Activated naive CD4-positive, alpha-beta T cell treated with anti-CD3 and anti-CD28 coated beads, Interleukin-2, amount 10 ng/mL, durations not matched to agents 7 days and 5 days (primary cell): Measurements from ENCODE around the gene ARHGEF11.

Source experiments
- CTCF ChIA-PET: fragments of 350-600 bp; sonication (Branson Sonifier 250); formaldehyde crosslinking; loops from one replicate; lab custom pipeline; 2021; ENCODE audit warnings: antibody characterized with exemption; lab: Charles Lee
- DNase-seq: peaks from one replicate; pipeline ENCODE4 v3.0.0-alpha.2; 2020
- H3K27ac Mint-ChIP-seq: one replicate; pipeline ENCODE4 v1.8.0; 2021; ENCODE audit warnings: mild to moderate bottlenecking, moderate library complexity, mixed read lengths
- H3K27me3 Mint-ChIP-seq: one replicate; pipeline ENCODE4 v1.8.0; 2021; ENCODE audit warnings: mild to moderate bottlenecking, mixed read lengths
- H3K36me3 Mint-ChIP-seq: one replicate; pipeline ENCODE4 v1.8.0; 2021; ENCODE audit warnings: mixed read lengths
- H3K4me1 Mint-ChIP-seq: one replicate; pipeline ENCODE4 v1.8.0; 2021; ENCODE audit warnings: mixed read lengths
- H3K4me3 Mint-ChIP-seq: one replicate; pipeline ENCODE4 v1.8.0; 2021; ENCODE audit warnings: mild to moderate bottlenecking, moderate library complexity, mixed read lengths
- H3K9me3 Mint-ChIP-seq: one replicate; pipeline ENCODE4 v1.8.0; 2021; ENCODE audit warnings: mixed read lengths

The ARHGEF11 gene

GRCh38 chr1:156947818-156948525 is 97.6 kb downstream of the ARHGEF11 start:
- Mint-ChIP-seq H3K27me3 (no peaks in the 10 kb centered on the region), H3K36me3 (peaks cover 28% of the 10 kb centered on the region), H3K9me3 (no peaks in the 10 kb centered on the region), H3K4me3 (no peak overlapping the region), H3K4me1 (no peaks in the 10 kb centered on the region), H3K27ac (no peak overlapping the region)
- CTCF ChIA-PET: interaction anchor here (0.6 to 1.4 kb wide), 2 partner anchors 11 to 157 kb away, joined by 3 to 5 read pairs; no protein-coding TSS in a partner anchor
- no peak for DNase-seq

DNA sequence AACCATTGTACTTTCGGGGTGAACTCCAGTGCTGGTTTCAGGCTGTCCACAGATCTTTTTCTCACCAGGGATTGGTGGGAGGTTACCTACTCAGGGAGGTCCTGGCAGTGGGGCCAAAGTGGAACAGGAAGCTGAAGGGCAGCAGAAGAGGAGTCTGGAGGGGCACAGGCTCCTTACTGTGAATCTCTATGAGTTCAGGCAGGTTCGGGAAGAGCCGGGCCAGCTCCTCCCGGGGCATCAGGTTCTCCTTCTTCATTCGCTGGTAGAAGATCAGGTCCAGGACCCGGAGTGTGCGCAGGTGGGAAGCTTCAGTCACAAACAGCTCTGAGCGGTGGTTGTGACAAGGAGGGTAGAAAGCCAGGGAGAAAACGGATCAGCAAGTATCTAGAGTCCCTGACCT is 98.4 kb downstream of the ARHGEF11 start:
- H3K9me3 Mint-ChIP-seq: no peaks in the 10 kb centered on the region
- no peaks in the 10 kb centered on the region for H3K4me1 Mint-ChIP-seq
- no peak overlapping the region for H3K4me3 Mint-ChIP-seq
- peaks cover 31% of the 10 kb centered on the region for H3K36me3 Mint-ChIP-seq
- no peak overlapping the region for H3K27ac Mint-ChIP-seq
- no peak for DNase-seq
- no peaks in the 10 kb centered on the region for H3K27me3 Mint-ChIP-seq
- CTCF ChIA-PET: no interaction called here

DNA sequence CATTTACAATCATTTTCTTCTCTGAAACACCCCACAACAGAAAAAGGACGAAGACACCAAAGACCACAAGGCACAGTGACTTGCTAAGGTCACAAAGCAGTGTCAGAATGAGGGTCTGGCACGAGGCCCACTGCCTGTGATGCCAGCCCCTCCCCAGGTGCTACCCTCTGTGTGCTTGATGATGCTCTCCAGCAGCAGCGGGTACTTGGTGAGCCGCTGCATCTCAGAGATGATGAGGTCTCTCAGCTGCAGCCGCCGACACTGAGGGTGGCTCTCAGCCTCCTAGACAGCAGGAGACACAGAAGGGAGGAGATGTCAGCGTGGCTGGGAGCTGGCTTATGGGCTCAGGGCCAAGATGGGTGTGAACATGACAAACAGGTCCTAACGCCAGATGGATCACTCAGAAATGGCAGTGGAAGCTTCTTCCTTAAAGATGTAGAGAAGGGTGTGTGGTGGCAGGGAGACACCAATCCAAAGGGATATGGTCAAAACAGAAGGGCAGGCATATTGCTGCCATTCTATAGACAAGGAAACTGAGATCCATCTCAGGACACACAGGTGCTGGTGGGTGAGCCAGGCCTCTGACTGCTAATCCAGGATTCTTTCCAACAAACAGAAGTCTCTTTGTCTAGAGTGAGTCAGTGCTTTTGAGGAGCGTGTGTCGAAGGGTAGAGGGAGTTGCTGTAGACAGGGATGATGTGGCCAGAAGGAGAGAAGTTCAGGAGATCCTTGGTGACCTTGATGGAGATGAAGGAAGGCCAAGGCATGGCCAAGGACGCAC is 99.5 kb downstream of the ARHGEF11 start:
- H3K4me1 Mint-ChIP-seq: no peaks in the 10 kb centered on the region
- DNase-seq: no peak
- H3K9me3 Mint-ChIP-seq: no peaks in the 10 kb centered on the region
- CTCF ChIA-PET: no interaction called here
- peaks cover 28% of the 10 kb centered on the region for H3K36me3 Mint-ChIP-seq
- H3K27ac Mint-ChIP-seq: no peak overlapping the region
- no peak overlapping the region for H3K4me3 Mint-ChIP-seq
- no peaks in the 10 kb centered on the region for H3K27me3 Mint-ChIP-seq

- Mint-ChIP-seq H3K4me1 (no peaks in the 10 kb centered on the region), H3K4me3 (no peak overlapping the region), H3K27ac (no peak overlapping the region), H3K36me3 (peaks cover 25% of the 10 kb centered on the region), H3K9me3 (no peaks in the 10 kb centered on the region), H3K27me3 (no peaks in the 10 kb centered on the region)
- no peak for DNase-seq
- CTCF ChIA-PET: interaction anchor here (1.4 kb wide), 1 partner anchor 26 kb away, joined by 3 read pairs; no protein-coding TSS in a partner anchor
Measured at GRCh38 chr1:156944848-156945247, 100.7 kb downstream of the ARHGEF11 start.

DNA sequence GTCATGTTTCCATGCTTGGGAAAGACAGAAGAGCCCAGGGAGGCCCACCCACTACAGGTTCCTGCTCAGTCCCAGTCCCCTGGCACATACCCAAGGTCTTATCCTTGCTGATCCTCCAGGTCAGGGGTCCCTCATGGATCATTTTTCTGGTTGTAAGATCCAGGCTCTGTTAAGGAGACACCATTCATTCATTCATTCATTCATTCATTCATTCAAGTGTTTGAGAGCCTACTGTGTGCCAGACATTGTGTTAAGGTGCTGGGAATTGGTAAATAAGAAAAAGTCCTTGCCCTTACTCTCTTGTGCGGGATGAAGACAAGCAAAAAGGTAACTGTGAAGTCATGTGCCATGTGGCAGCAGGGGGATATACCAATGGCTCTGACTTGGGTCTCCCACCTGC is 101.3 kb downstream of the ARHGEF11 start:
- Mint-ChIP-seq H3K27me3 (no peaks in the 10 kb centered on the region), H3K4me1 (no peaks in the 10 kb centered on the region), H3K36me3 (peaks cover 26% of the 10 kb centered on the region), H3K9me3 (no peaks in the 10 kb centered on the region), H3K4me3 (no peak overlapping the region), H3K27ac (no peak overlapping the region)
- CTCF ChIA-PET: interaction anchor here (1.4 kb wide), 1 partner anchor 26 kb away, joined by 3 read pairs; no protein-coding TSS in a partner anchor
- no peak for DNase-seq

- no peaks in the 10 kb centered on the region for H3K27me3 Mint-ChIP-seq
- H3K36me3 Mint-ChIP-seq: peaks cover 31% of the 10 kb centered on the region
- CTCF ChIA-PET: interaction anchor here (1.4 kb wide), 1 partner anchor 27 kb away, joined by 3 read pairs; no protein-coding TSS in a partner anchor
- H3K9me3 Mint-ChIP-seq: no peaks in the 10 kb centered on the region
- no peak for DNase-seq
- no peak overlapping the region for H3K4me3 Mint-ChIP-seq
- no peak overlapping the region for H3K27ac Mint-ChIP-seq
- H3K4me1 Mint-ChIP-seq: no peaks in the 10 kb centered on the region
Measured at GRCh38 chr1:156943756-156944155, 101.8 kb downstream of the ARHGEF11 start.

- no peaks in the 10 kb centered on the region for H3K27me3 Mint-ChIP-seq
- H3K4me1 Mint-ChIP-seq: no peaks in the 10 kb centered on the region
- H3K9me3 Mint-ChIP-seq: no peaks in the 10 kb centered on the region
- H3K27ac Mint-ChIP-seq: no peak overlapping the region
- no peak overlapping the region for H3K4me3 Mint-ChIP-seq
- CTCF ChIA-PET: interaction anchor here (1.1 kb wide), 1 partner anchor 15 kb away, joined by 4 read pairs; no protein-coding TSS in a partner anchor
- H3K36me3 Mint-ChIP-seq: peaks cover 35% of the 10 kb centered on the region
- DNase-seq: no peak
Measured at GRCh38 chr1:156942576-156942975, 103.0 kb downstream of the ARHGEF11 start.

GRCh38 chr1:156942176-156942575 is 103.4 kb downstream of the ARHGEF11 start:
- CTCF ChIA-PET: interaction anchor here (1.1 kb wide), 1 partner anchor 14 kb away, joined by 4 read pairs; no protein-coding TSS in a partner anchor
- DNase-seq: no peak
- no peaks in the 10 kb centered on the region for H3K4me1 Mint-ChIP-seq
- H3K36me3 Mint-ChIP-seq: peaks cover 33% of the 10 kb centered on the region
- H3K4me3 Mint-ChIP-seq: no peak overlapping the region
- no peak overlapping the region for H3K27ac Mint-ChIP-seq
- no peaks in the 10 kb centered on the region for H3K9me3 Mint-ChIP-seq
- H3K27me3 Mint-ChIP-seq: no peaks in the 10 kb centered on the region

GRCh38 chr1:156941675-156942074 is 103.9 kb downstream of the ARHGEF11 start:
- CTCF ChIA-PET: interaction anchor here (1.1 kb wide), 1 partner anchor 14 kb away, joined by 4 read pairs; no protein-coding TSS in a partner anchor
- DNase-seq: no peak
- Mint-ChIP-seq H3K36me3 (peaks cover 29% of the 10 kb centered on the region), H3K4me3 (no peak overlapping the region), H3K27ac (no peak overlapping the region), H3K4me1 (no peaks in the 10 kb centered on the region), H3K27me3 (no peaks in the 10 kb centered on the region), H3K9me3 (no peaks in the 10 kb centered on the region)

- H3K36me3 Mint-ChIP-seq: peaks cover 22% of the 10 kb centered on the region
- H3K27me3 Mint-ChIP-seq: no peaks in the 10 kb centered on the region
- DNase-seq: no peak
- no peaks in the 10 kb centered on the region for H3K4me1 Mint-ChIP-seq
- CTCF ChIA-PET: interaction anchor here (1.2 kb wide), 1 partner anchor 48 kb away, joined by 3 read pairs; no protein-coding TSS in a partner anchor
- no peak overlapping the region for H3K4me3 Mint-ChIP-seq
- no peaks in the 10 kb centered on the region for H3K9me3 Mint-ChIP-seq
- H3K27ac Mint-ChIP-seq: no peak overlapping the region
Measured at GRCh38 chr1:156939786-156940334, 105.7 kb downstream of the ARHGEF11 start.

GRCh38 chr1:156938813-156939212 is 106.7 kb downstream of the ARHGEF11 start:
- Mint-ChIP-seq H3K9me3 (no peaks in the 10 kb centered on the region), H3K27me3 (peaks cover 4% of the 10 kb centered on the region), H3K27ac (no peak overlapping the region), H3K4me3 (no peak overlapping the region), H3K4me1 (no peaks in the 10 kb centered on the region), H3K36me3 (peaks cover 22% of the 10 kb centered on the region)
- CTCF ChIA-PET: interaction anchor here (2.9 kb wide), 1 partner anchor 11 kb away, joined by 12 read pairs; no protein-coding TSS in a partner anchor
- DNase-seq: no peak

GRCh38 chr1:156937883-156938282 is 107.7 kb downstream of the ARHGEF11 start:
- no peak overlapping the region for H3K27ac Mint-ChIP-seq
- CTCF ChIA-PET: interaction anchor here (1.5 to 2.9 kb wide), 2 partner anchors 9 to 10 kb away, joined by 3 to 12 read pairs; no protein-coding TSS in a partner anchor
- H3K36me3 Mint-ChIP-seq: peaks cover 19% of the 10 kb centered on the region
- H3K9me3 Mint-ChIP-seq: no peaks in the 10 kb centered on the region
- peaks cover 14% of the 10 kb centered on the region for H3K27me3 Mint-ChIP-seq
- DNase-seq: no peak
- no peaks in the 10 kb centered on the region for H3K4me1 Mint-ChIP-seq
- no peak overlapping the region for H3K4me3 Mint-ChIP-seq

DNA sequence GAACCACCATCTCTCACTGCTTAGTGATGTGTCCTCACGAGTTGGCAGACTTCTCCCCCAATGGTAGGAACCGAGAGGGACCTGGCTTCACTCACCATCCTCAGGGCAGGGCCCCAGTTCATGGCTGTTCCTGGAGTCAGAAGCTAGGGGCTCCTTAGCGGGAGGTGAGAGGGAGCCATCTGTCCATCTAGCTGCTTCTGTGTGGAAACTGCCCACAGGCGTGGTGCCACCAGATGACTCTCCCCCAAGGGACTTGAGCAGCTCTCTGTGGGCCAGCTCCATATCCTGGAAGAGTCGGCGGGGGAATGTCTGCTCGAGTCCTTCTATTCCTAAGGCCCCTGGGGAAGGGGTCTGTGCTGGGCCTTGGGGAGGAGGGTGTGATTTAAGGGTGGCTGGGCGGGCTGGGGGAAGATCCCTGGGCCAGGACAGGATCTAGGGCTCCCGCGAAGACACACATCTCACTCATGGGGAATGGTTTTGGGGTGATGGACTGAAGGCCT is 108.8 kb downstream of the ARHGEF11 start:
- Mint-ChIP-seq H3K36me3 (peaks cover 14% of the 10 kb centered on the region), H3K4me3 (no peak overlapping the region), H3K9me3 (no peaks in the 10 kb centered on the region), H3K27ac (no peak overlapping the region), H3K4me1 (peaks cover under 1% of the 10 kb centered on the region), H3K27me3 (peaks cover 25% of the 10 kb centered on the region)
- DNase-seq: no peak
- CTCF ChIA-PET: interaction anchor here (1.3 to 2.9 kb wide), 3 partner anchors 8 to 34 kb away, joined by 3 to 12 read pairs (median 3); no protein-coding TSS in a partner anchor

- CTCF ChIA-PET: interaction anchor here (1.3 to 2.9 kb wide), 2 partner anchors 9 to 34 kb away, joined by 3 to 12 read pairs; no protein-coding TSS in a partner anchor
- no peak overlapping the region for H3K4me3 Mint-ChIP-seq
- H3K4me1 Mint-ChIP-seq: peaks cover 6% of the 10 kb centered on the region
- H3K9me3 Mint-ChIP-seq: no peaks in the 10 kb centered on the region
- peaks cover 13% of the 10 kb centered on the region for H3K36me3 Mint-ChIP-seq
- no peak overlapping the region for H3K27ac Mint-ChIP-seq
- DNase-seq: no peak
- peaks cover 31% of the 10 kb centered on the region for H3K27me3 Mint-ChIP-seq
Measured at GRCh38 chr1:156936191-156936590, 109.4 kb downstream of the ARHGEF11 start.
